ENCODE measurements around the gene CDK9. TPM values are rescaled to one million over a fixed set of nuclear protein-coding genes. Genes with fewer than 3 reads are reported as not detected.

Gene CDK9
- total and polyA plus RNA-seq, 4 experiments from 2014 or later: 35.4 to 138 (median 95.2) TPM

GRCh38 chr9:127772603-127773002 is 13.2 kb upstream of the CDK9 start:
- peak overlapping the region in 1 of 8 donors; percentile 73 for H3K4me3 Mint-ChIP-seq
- H3K27ac Mint-ChIP-seq: peak overlapping the region in 6 of 7 donors; percentile 42 to 98 (median 73)
- no peaks in the 10 kb centered on the region for H3K27me3 Mint-ChIP-seq
- POLR2A ChIA-PET (ENCODE audit: partially characterized antibody): interaction anchor here (15.3 kb wide), 1 partner anchor 11 kb away, joined by 377 read pairs; the partner anchor contains the start of genes CDK9 and SH2D3C
- H3K4me1 Mint-ChIP-seq: peaks cover 38 to 76% (median 56%) of the 10 kb centered on the region in 4 donors
- H3K9me3 Mint-ChIP-seq: no peaks in the 10 kb centered on the region
- H3K36me3 Mint-ChIP-seq: peaks cover 5 to 50% of the 10 kb centered on the region in 2 donors
- Histone ChIP-seq H3K4me1 (ENCODE audit: insufficient read depth, low read length) (peaks cover 83% of the 10 kb centered on the region), H3K4me3 (ENCODE audit: low read length in 2 of 2) (no peak overlapping the region), H3K9me3 (ENCODE audit: control insufficient read depth in 1 of 2, low read length in 2 of 2) (no peaks in the 10 kb centered on the region), H3K36me3 (ENCODE audit: insufficient read depth, low read length) (peaks cover 22% of the 10 kb centered on the region), H3K27ac (ENCODE audit: low read depth, low read length) (no peak overlapping the region), H3K27me3 (ENCODE audit: insufficient read depth, low read length) (no peaks in the 10 kb centered on the region)
- intact Hi-C loops (cut with micrococcal nuclease): no loop called here
- DNase-seq: no peak
- CTCF ChIA-PET (ENCODE audit: partially characterized antibody): interaction anchor here (1.0 to 10.6 kb wide), 3 partner anchors 10 to 12 kb away, joined by 3 to 128 read pairs (median 4); partner anchors contain the start of gene CDK9

GRCh38 chr9:127773272-127773671 is 12.6 kb upstream of the CDK9 start:
- no peak overlapping the region for H3K27ac ChIP-seq (ENCODE audit: low read depth, low read length)
- Mint-ChIP-seq H3K27me3 (no peaks in the 10 kb centered on the region), H3K4me1 (peaks cover 37 to 73% (median 55%) of the 10 kb centered on the region in 4 donors), H3K27ac (peak overlapping the region in 4 of 7 donors; percentile 42 to 98 (median 78)), H3K36me3 (peaks cover 5 to 53% of the 10 kb centered on the region in 2 donors), H3K9me3 (no peaks in the 10 kb centered on the region), H3K4me3 (peak overlapping the region in 2 of 8 donors; percentile 0 to 73)
- H3K27me3 ChIP-seq (ENCODE audit: insufficient read depth, low read length): no peaks in the 10 kb centered on the region
- CTCF ChIA-PET (ENCODE audit: partially characterized antibody): interaction anchor here (1.0 to 1.1 kb wide), 2 partner anchors 9 to 11 kb away, joined by 3 to 4 read pairs; no protein-coding TSS in a partner anchor
- H3K4me3 ChIP-seq (ENCODE audit: low read length in 2 of 2): no peak overlapping the region
- POLR2A ChIA-PET (ENCODE audit: partially characterized antibody): interaction anchor here (15.3 kb wide), 1 partner anchor 10 kb away, joined by 377 read pairs; the partner anchor contains the start of genes CDK9 and SH2D3C
- H3K4me1 ChIP-seq (ENCODE audit: insufficient read depth, low read length): peaks cover 76% of the 10 kb centered on the region
- H3K9me3 ChIP-seq (ENCODE audit: control insufficient read depth in 1 of 2, low read length in 2 of 2): no peaks in the 10 kb centered on the region
- no peak for DNase-seq
- peaks cover 22% of the 10 kb centered on the region for H3K36me3 ChIP-seq (ENCODE audit: insufficient read depth, low read length)
- intact Hi-C loops (cut with micrococcal nuclease): no loop called here

- peaks cover 31 to 72% (median 51%) of the 10 kb centered on the region in 4 donors for H3K4me1 Mint-ChIP-seq
- H3K27ac Mint-ChIP-seq: peak overlapping the region in 6 of 7 donors; percentile 9 to 60 (median 39)
- no peak overlapping the region for H3K4me3 ChIP-seq (ENCODE audit: low read length in 2 of 2)
- no peaks in the 10 kb centered on the region for H3K9me3 ChIP-seq (ENCODE audit: control insufficient read depth in 1 of 2, low read length in 2 of 2)
- H3K9me3 Mint-ChIP-seq: no peaks in the 10 kb centered on the region
- ChIA-PET CTCF (ENCODE audit: partially characterized antibody) (interaction anchor here (1.2 to 3.0 kb wide), 2 partner anchors 11 to 96 kb away, joined by 3 to 25 read pairs; partner anchors contain the start of gene CDK9), POLR2A (ENCODE audit: partially characterized antibody) (interaction anchor here (15.3 kb wide), 1 partner anchor 10 kb away, joined by 377 read pairs; the partner anchor contains the start of genes CDK9 and SH2D3C)
- no peaks in the 10 kb centered on the region for H3K27me3 Mint-ChIP-seq
- H3K4me1 ChIP-seq (ENCODE audit: insufficient read depth, low read length): peaks cover 74% of the 10 kb centered on the region
- peaks cover 22% of the 10 kb centered on the region for H3K36me3 ChIP-seq (ENCODE audit: insufficient read depth, low read length)
- H3K27me3 ChIP-seq (ENCODE audit: insufficient read depth, low read length): no peaks in the 10 kb centered on the region
- DNase-seq: no peak
- H3K27ac ChIP-seq (ENCODE audit: low read depth, low read length): no peak overlapping the region
- peak overlapping the region in 4 of 8 donors; percentile 26 to 65 (median 49) for H3K4me3 Mint-ChIP-seq
- H3K36me3 Mint-ChIP-seq: peaks cover 1 to 53% of the 10 kb centered on the region in 2 donors
- intact Hi-C loops (cut with micrococcal nuclease): no loop called here
Measured at GRCh38 chr9:127773981-127774380, 11.9 kb upstream of the CDK9 start.

GRCh38 chr9:127776195-127776923 is 9.5 kb upstream of the CDK9 start:
- no peaks in the 10 kb centered on the region for H3K9me3 Mint-ChIP-seq

GRCh38 chr9:127776924-127777289 is 8.9 kb upstream of the CDK9 start:
- no peaks in the 10 kb centered on the region for H3K27me3 ChIP-seq (ENCODE audit: insufficient read depth, low read length)
- peak overlapping the region; percentile 63 to 97 for H3K4me3 ChIP-seq (ENCODE audit: low read length in 2 of 2)
- peaks cover 0 to 36% of the 10 kb centered on the region in 2 donors for H3K36me3 Mint-ChIP-seq
- DNase-seq: no peak
- peak overlapping the region; percentile 96 to 98 (median 97) for H3K27ac Mint-ChIP-seq
- no peaks in the 10 kb centered on the region for H3K9me3 Mint-ChIP-seq
- ChIA-PET CTCF (ENCODE audit: partially characterized antibody) (interaction anchor here (1.3 to 3.0 kb wide), 4 partner anchors 8 to 93 kb away, joined by 5 to 25 read pairs (median 9); partner anchors contain the start of genes CDK9 and TOR2A), POLR2A (ENCODE audit: partially characterized antibody) (interaction anchor here (1.0 to 15.3 kb wide), 11 partner anchors 7 to 291 kb away, joined by 3 to 377 read pairs (median 4); partner anchors contain the start of genes CDK9, ENG, NAIF1 and SH2D3C)
- peaks cover 19% of the 10 kb centered on the region for H3K36me3 ChIP-seq (ENCODE audit: insufficient read depth, low read length)
- intact Hi-C loops (cut with micrococcal nuclease): loop anchor here (1.0 kb wide), 1 partner anchor 8 kb away; no protein-coding TSS in a partner anchor
- peaks cover 79% of the 10 kb centered on the region for H3K4me1 ChIP-seq (ENCODE audit: insufficient read depth, low read length)
- no peaks in the 10 kb centered on the region for H3K27me3 Mint-ChIP-seq
- peaks cover 17 to 69% (median 48%) of the 10 kb centered on the region in 4 donors for H3K4me1 Mint-ChIP-seq
- H3K27ac ChIP-seq (ENCODE audit: low read depth, low read length): peak overlapping the region; percentile 91
- H3K9me3 ChIP-seq (ENCODE audit: control insufficient read depth in 1 of 2, low read length in 2 of 2): no peaks in the 10 kb centered on the region
- peak overlapping the region; percentile 99 to 100 (median 100) for H3K4me3 Mint-ChIP-seq

More at GRCh38 chr9:127776195-127776923, 9.5 kb upstream of the CDK9 start:
- intact Hi-C loops (cut with micrococcal nuclease): loop anchor here (1.0 kb wide), 1 partner anchor 9 kb away; no protein-coding TSS in a partner anchor
- ChIA-PET POLR2A (ENCODE audit: partially characterized antibody) (interaction anchor here (0.8 to 15.3 kb wide), 12 partner anchors 7 to 291 kb away, joined by 3 to 377 read pairs (median 4); partner anchors contain the start of genes CDK9, ENG, NAIF1 and SH2D3C), CTCF (ENCODE audit: partially characterized antibody) (interaction anchor here (1.3 to 3.0 kb wide), 5 partner anchors 9 to 94 kb away, joined by 3 to 25 read pairs (median 6); partner anchors contain the start of genes CDK9 and TOR2A)
- H3K4me3 ChIP-seq (ENCODE audit: low read length in 2 of 2): peak overlapping the region; percentile 63 to 97
- Mint-ChIP-seq H3K36me3 (peaks cover 0 to 41% of the 10 kb centered on the region in 2 donors), H3K27ac (peak overlapping the region; percentile 96 to 98 (median 97)), H3K27me3 (no peaks in the 10 kb centered on the region), H3K4me1 (peaks cover 19 to 69% (median 47%) of the 10 kb centered on the region in 4 donors), H3K4me3 (peak overlapping the region; percentile 99 to 100 (median 100))
- peak; percentile 76 to 88 (median 80) for DNase-seq
- peak overlapping the region; percentile 91 for H3K27ac ChIP-seq (ENCODE audit: low read depth, low read length)
- H3K4me1 ChIP-seq (ENCODE audit: insufficient read depth, low read length): peaks cover 78% of the 10 kb centered on the region
- H3K27me3 ChIP-seq (ENCODE audit: insufficient read depth, low read length): no peaks in the 10 kb centered on the region
- H3K9me3 ChIP-seq (ENCODE audit: control insufficient read depth in 1 of 2, low read length in 2 of 2): no peaks in the 10 kb centered on the region
- peaks cover 22% of the 10 kb centered on the region for H3K36me3 ChIP-seq (ENCODE audit: insufficient read depth, low read length)

GRCh38 chr9:127777368-127777980 is 8.4 kb upstream of the CDK9 start:
- no peaks in the 10 kb centered on the region for H3K9me3 ChIP-seq (ENCODE audit: control insufficient read depth in 1 of 2, low read length in 2 of 2)
- no peaks in the 10 kb centered on the region for H3K27me3 Mint-ChIP-seq
- peak overlapping the region; percentile 63 to 97 for H3K4me3 ChIP-seq (ENCODE audit: low read length in 2 of 2)
- no peaks in the 10 kb centered on the region for H3K27me3 ChIP-seq (ENCODE audit: insufficient read depth, low read length)
- peaks cover 17 to 71% (median 51%) of the 10 kb centered on the region in 4 donors for H3K4me1 Mint-ChIP-seq
- peak overlapping the region; percentile 96 to 98 (median 97) for H3K27ac Mint-ChIP-seq
- intact Hi-C loops (cut with micrococcal nuclease): no loop called here
- no peaks in the 10 kb centered on the region for H3K9me3 Mint-ChIP-seq
- H3K36me3 ChIP-seq (ENCODE audit: insufficient read depth, low read length): peaks cover 18% of the 10 kb centered on the region
- POLR2A ChIA-PET (ENCODE audit: partially characterized antibody): interaction anchor here (1.6 to 12.3 kb wide), 3 partner anchors 8 to 327 kb away, joined by 3 to 377 read pairs (median 13); partner anchors contain the start of genes LRSAM1, RPL12 and TOR2A
- peak overlapping the region; percentile 91 for H3K27ac ChIP-seq (ENCODE audit: low read depth, low read length)
- H3K4me3 Mint-ChIP-seq: peak overlapping the region; percentile 99 to 100 (median 100)
- H3K36me3 Mint-ChIP-seq: peaks cover 0 to 34% of the 10 kb centered on the region in 2 donors
- CTCF ChIA-PET (ENCODE audit: partially characterized antibody): interaction anchor here (1.2 to 2.9 kb wide), 3 partner anchors 14 to 93 kb away, joined by 3 to 12 read pairs (median 11); partner anchors contain the start of gene TOR2A
- no peak for DNase-seq
- H3K4me1 ChIP-seq (ENCODE audit: insufficient read depth, low read length): peaks cover 80% of the 10 kb centered on the region
